Right cardiac atrium (tissue), 5 donors: ENCODE measurements around the gene CELA2A. TPM values are rescaled to one million over a fixed set of nuclear protein-coding genes. Genes with fewer than 3 reads are reported as not detected.
"Not testable (repeated sequence)": the region's sequence is repeated elsewhere in the genome, so short reads cannot be mapped to it uniquely, and the experiment has no call there.

Experiments
- ATAC-seq, 2 donors: fragments of 200-7000 bp; cut with Tn5 transposase; one replicate each; pipeline versions ENCODE4 v1.8.0 to v1.9.1; 2020; ENCODE audit warnings: moderate library complexity in 2 of 2, mild to moderate bottlenecking in 1 of 2
- DNase-seq, 3 donors: peaks; one replicate each; pipeline ENCODE4 v3.0.0-alpha.2; 2020
- H3K27ac ChIP-seq: one replicate; pipeline ENCODE4 v1.5.1; 2013; ENCODE audit warnings: mild to moderate bottlenecking, low read length, control low read depth, moderate library complexity
- H3K27me3 ChIP-seq: one replicate; pipeline ENCODE4 v1.6.1; 2013; ENCODE audit not compliant: control insufficient read depth, insufficient read depth
- H3K4me1 ChIP-seq: one replicate; pipeline ENCODE4 v1.6.1; 2013; ENCODE audit warnings: low read length; ENCODE audit not compliant: control insufficient read depth, insufficient read depth
- H3K4me3 ChIP-seq: one replicate; pipeline ENCODE4 v1.5.1; 2013; ENCODE audit warnings: low read length, control low read depth
- H3K9me3 ChIP-seq: one replicate; pipeline ENCODE4 v1.6.1; 2013; ENCODE audit warnings: low read length; ENCODE audit not compliant: control insufficient read depth
- WGBS: extraction: QIAGEN DNeasy Blood & Tissue Kit; methylation state at CpG from one replicate; pipeline ENCODE4 v1.1.7; 2013; 5-methylcytosine and 5-hydroxymethylcytosine counted together
- intact Hi-C, 4 donors: fragments of 100-400 bp; cut with DNase I; formaldehyde crosslinking; loops; one replicate each; pipeline versions ENCODE4 v1.11.0 to v1.14.0; 2022 to 2023
- polyA plus RNA-seq: library from polyadenylated mRNA; stranded (reverse); fragments of 200-250 nt; gene quantifications from one replicate; pipeline ENCODE4 v1.2.3, GENCODE V29; 2013
- total RNA-seq, 4 donors: library from RNA; stranded (reverse); fragmentation: NEBNext Ultra II Directional; extraction: Animal tissue kit (Norgen Biotek cat#: 25700); gene quantifications; one replicate each; pipeline ENCODE4 v1.2.1, GENCODE V29; 2021
- donor health status: healthy with polysubstance abuse.
- donor health status: DM: no; HTN: yes; CAD: no.
- donor health status: DM: no; HTN: no; CAD: no.
- donor health status: DM: no; HTN: yes; CAD: no; lungs with severe emphysema.
- donor health status: DM: yes; HTN: yes; CAD: no.

Gene CELA2A
- total and polyA plus RNA-seq, 5 donors = not detected

- ATAC-seq (no peak), DNase-seq (no peak)
- 93% methylated on average over 6 of the region's 6 CpGs for WGBS
- Histone ChIP-seq H3K4me3 (no peak overlapping the region), H3K27me3 (no peaks in the 10 kb centered on the region), H3K9me3 (no peaks in the 10 kb centered on the region), H3K27ac (no peak overlapping the region), H3K4me1 (no peaks in the 10 kb centered on the region)
- intact Hi-C loops = no loop called here
These were observed 29.1 kb downstream of the CELA2A start for GRCh38 chr1:15485636-15486035.

- H3K4me1 ChIP-seq, ATAC-seq, H3K27me3 ChIP-seq, H3K9me3 ChIP-seq, H3K27ac ChIP-seq, intact Hi-C loops, DNase-seq, H3K4me3 ChIP-seq: not testable (repeated sequence)
- 96% methylated on average over 17 of the region's 17 CpGs for WGBS
These were observed 30.5 kb downstream of the CELA2A start for GRCh38 chr1:15486844-15487610.

DNA sequence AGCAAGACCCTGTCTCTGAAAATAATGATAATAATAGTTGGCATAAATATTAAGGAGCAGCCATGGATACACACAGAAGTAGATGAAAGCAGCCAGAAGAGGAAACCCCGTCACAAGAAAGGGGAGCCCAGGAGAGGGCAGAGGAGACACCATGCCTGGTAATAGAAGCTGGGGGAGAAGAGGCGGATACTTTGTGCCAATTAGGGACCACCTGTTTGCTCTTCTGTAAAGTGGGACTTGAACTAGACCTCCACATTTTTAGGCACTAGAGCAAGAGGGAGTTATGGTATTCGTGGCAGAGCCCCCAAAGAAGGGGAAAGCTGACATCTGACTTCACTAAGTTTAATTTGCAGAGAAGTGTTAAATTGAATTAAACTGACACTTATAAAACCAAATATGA, 31.8 kb downstream of the CELA2A start:
- H3K27ac ChIP-seq = no peak overlapping the region
- no peak for DNase-seq
- H3K27me3 ChIP-seq = no peaks in the 10 kb centered on the region
- 94% methylated on average over 3 of the region's 3 CpGs for WGBS
- no peak for ATAC-seq
- H3K4me3 ChIP-seq = no peak overlapping the region
- intact Hi-C loops = no loop called here
- no peaks in the 10 kb centered on the region for H3K9me3 ChIP-seq
- no peaks in the 10 kb centered on the region for H3K4me1 ChIP-seq

DNA sequence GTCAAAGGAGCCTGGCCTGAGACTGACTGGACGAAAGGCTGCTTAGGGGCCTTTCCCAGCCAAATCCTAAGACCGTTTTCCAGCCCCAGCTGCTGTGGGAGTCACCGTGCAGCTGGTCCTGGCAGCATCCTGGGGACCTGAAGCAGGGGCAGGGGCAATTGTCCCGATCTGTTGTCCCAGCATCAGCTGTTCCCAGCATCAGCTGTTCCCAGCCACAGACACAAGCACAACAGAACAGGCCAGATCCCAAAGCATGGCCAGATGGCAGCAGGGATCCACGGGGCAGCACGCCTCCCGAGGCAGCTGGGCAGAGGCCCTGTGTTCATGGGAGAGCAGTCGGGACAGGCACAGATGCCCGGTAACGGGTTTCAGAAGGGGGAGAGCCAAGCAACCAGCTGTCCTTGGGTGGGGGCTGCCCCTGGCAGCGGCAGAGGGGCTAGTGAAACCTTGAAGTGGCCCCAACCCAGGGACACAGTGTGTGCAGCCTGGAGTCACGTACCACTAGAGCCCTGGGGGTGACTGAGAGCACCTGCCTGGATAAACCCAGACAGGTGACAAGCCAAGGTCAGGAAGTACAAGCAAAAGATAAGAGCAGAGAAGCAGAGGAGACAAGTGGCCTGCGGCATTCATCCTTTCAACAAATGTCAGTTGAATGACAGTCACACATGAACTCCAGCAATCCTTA, 32.7 kb downstream of the CELA2A start:
- Histone ChIP-seq H3K27me3 (no peaks in the 10 kb centered on the region), H3K4me3 (no peak overlapping the region), H3K9me3 (no peaks in the 10 kb centered on the region), H3K27ac (no peak overlapping the region), H3K4me1 (no peaks in the 10 kb centered on the region)
- WGBS = 67% methylated on average over 13 of the region's 13 CpGs
- peak in 1 of 2 donors; percentile 17 for ATAC-seq
- intact Hi-C loops = no loop called here
- DNase-seq = no peak

- H3K27me3 ChIP-seq, ATAC-seq, intact Hi-C loops, H3K27ac ChIP-seq, H3K4me3 ChIP-seq, DNase-seq, H3K9me3 ChIP-seq, H3K4me1 ChIP-seq: not testable (repeated sequence)
- 91% methylated on average over 4 of the region's 4 CpGs for WGBS
These were observed 34.5 kb downstream of the CELA2A start for GRCh38 chr1:15491010-15491409.

GRCh38 chr1:15492596-15492995, 36.1 kb downstream of the CELA2A start:
- Histone ChIP-seq H3K27me3 (no peaks in the 10 kb centered on the region), H3K4me1 (no peaks in the 10 kb centered on the region), H3K9me3 (no peaks in the 10 kb centered on the region), H3K27ac (peak overlapping the region; percentile 7), H3K4me3 (no peak overlapping the region)
- ATAC-seq (peak; percentile 66 to 74), DNase-seq (peak in 1 of 3 donors; percentile 62)
- 53% methylated on average over 5 of the region's 5 CpGs for WGBS
- intact Hi-C loops = no loop called here

- H3K27me3 ChIP-seq = no peaks in the 10 kb centered on the region
- no peak for ATAC-seq
- WGBS = 98% methylated on average over 9 of the region's 9 CpGs
- H3K27ac ChIP-seq = no peak overlapping the region
- no peaks in the 10 kb centered on the region for H3K4me1 ChIP-seq
- no peak overlapping the region for H3K4me3 ChIP-seq
- no peaks in the 10 kb centered on the region for H3K9me3 ChIP-seq
- no peak for DNase-seq
- intact Hi-C loops = no loop called here
These were observed 37.4 kb downstream of the CELA2A start for GRCh38 chr1:15493869-15494390.

GRCh38 chr1:15500184-15501178, 43.9 kb downstream of the CELA2A start:
- DNase-seq = no peak
- Histone ChIP-seq H3K9me3 (no peaks in the 10 kb centered on the region), H3K27ac (no peak overlapping the region), H3K4me3 (no peak overlapping the region), H3K4me1 (peaks cover 2% of the 10 kb centered on the region), H3K27me3 (no peaks in the 10 kb centered on the region)
- 65% methylated on average over 19 of the region's 19 CpGs for WGBS
- ATAC-seq = peak; percentile 36 to 49
- intact Hi-C loops = no loop called here

- no peaks in the 10 kb centered on the region for H3K9me3 ChIP-seq
- no peaks in the 10 kb centered on the region for H3K27me3 ChIP-seq
- intact Hi-C loops = no loop called here
- H3K4me1 ChIP-seq = peaks cover 2% of the 10 kb centered on the region
- peak in 1 of 2 donors; percentile 49 for ATAC-seq
- H3K27ac ChIP-seq = no peak overlapping the region
- no peak overlapping the region for H3K4me3 ChIP-seq
- DNase-seq = peak; percentile 41 to 77 (median 76)
- 65% methylated on average over 17 of the region's 17 CpGs for WGBS
These were observed 44.9 kb downstream of the CELA2A start for GRCh38 chr1:15501208-15502032.

GRCh38 chr1:15504436-15504835, 47.9 kb downstream of the CELA2A start:
- no peak overlapping the region for H3K4me3 ChIP-seq
- H3K4me1 ChIP-seq = peaks cover 2% of the 10 kb centered on the region
- intact Hi-C loops = no loop called here
- H3K9me3 ChIP-seq = no peaks in the 10 kb centered on the region
- no peak overlapping the region for H3K27ac ChIP-seq
- DNase-seq = no peak
- WGBS = 94% methylated on average over 4 of the region's 4 CpGs
- no peak for ATAC-seq
- H3K27me3 ChIP-seq = no peaks in the 10 kb centered on the region
